LNCAP (cell line): ENCODE results near the gene C8A.

Experiments
- CTCF ChIP-seq: fragments of 450-650 bp; IDR thresholded peaks from 2 replicates; pipeline ENCODE4 v1.5.1; 2017; ENCODE audit warnings: mild to moderate bottlenecking

C8A gene

DNA sequence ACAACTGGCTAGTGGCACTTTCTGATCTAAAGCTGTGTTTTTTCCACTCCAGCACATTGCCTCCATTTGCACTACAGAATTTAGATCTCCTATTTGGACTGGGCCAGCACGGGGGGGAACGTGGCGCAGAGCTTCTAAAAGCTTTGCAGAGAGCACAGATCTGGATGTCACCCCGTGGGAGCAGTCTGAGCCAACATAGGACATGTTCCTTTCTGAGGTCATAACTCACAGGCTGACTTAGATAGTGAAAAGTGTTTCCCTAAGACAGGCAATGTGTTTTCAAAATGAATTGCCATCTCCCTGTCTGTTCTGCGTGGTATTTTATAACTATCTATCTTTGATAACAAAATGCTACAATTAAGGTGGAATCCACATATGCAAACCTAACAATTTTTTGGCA, 3.7 kb upstream of the C8A start:
- no peak for TF ChIP-seq CTCF

GRCh38 chr1:56852476-56852875, 2.1 kb upstream of the C8A start:
- no peak for TF ChIP-seq CTCF

- TF ChIP-seq CTCF: no peak
These were observed 593 bp downstream of the C8A start for GRCh38 chr1:56855190-56855589.

DNA sequence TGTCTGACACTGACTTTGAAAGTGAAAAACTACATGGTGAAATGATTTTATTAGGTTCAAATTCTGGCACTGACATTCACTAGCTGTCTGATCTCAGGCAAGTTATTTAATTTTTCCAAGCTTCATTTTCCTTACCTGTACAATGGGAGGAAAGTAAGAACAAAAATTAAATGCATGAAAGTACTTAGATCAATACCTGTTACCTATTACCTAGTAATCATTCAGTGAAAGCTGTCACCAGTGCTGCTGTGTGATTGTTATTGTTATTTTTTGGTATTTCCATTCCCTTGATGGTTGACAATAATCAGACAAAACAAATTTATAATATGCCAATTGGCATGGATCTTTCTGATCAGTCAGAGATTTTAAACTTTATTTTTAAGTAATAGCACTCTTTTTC, 1.6 kb downstream of the C8A start:
- TF ChIP-seq CTCF: no peak

- TF ChIP-seq CTCF: no peak
These were observed 4.7 kb downstream of the C8A start for GRCh38 chr1:56859287-56859686.

GRCh38 chr1:56863265-56863992, 8.8 kb downstream of the C8A start:
- TF ChIP-seq CTCF: no peak

DNA sequence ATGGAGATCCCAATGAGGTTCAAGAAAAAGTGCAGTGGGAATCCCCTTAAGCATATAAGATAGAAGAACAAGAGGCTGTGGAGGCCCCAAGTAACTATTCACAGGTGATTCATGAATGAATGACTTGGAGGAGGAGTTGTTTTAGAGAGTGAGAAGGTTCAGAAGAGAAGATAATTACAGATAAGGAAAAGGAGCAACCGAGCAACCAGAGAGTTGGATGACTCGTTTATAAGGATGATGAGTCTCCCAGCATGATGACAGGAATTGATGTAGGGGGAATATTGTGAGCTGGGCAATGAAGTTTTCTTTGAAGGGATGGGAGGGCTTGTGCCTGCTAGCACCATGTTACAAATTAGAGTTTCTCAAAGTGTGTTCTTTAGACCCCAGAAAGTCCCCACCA, 9.8 kb downstream of the C8A start:
- no peak for TF ChIP-seq CTCF

DNA sequence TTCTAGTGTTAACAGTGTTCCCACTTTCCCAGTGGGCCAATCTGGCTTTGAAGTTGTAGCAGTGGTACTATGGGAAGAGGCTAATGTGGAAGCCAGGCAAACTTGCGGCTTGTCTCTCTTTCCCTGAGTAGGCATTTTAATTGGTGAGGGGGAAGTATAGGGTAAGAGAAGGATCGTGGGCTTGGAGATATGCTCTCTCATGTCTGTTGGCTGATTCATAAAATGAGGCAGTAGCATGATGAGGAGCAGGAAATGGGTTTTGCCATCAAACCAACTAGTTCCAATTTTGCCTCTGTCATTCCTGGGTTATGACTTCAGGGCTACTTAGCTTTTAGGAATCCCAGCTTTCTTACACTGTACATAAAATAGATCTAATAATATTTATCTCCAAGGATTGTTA, 12.1 kb downstream of the C8A start:
- no peak for TF ChIP-seq CTCF
